SK-N-SH (cell line): ENCODE data around the gene YAP1.

Experiments used
- CTCF ChIP-seq: fragments of 200-600 bp; sonication (generic); IDR thresholded peaks from 2 replicates; pipeline ENCODE4 v1.6.1; 2017; ENCODE audit warnings: antibody characterized with exemption, mild to moderate bottlenecking, moderate library complexity
- EZH2phosphoT487 ChIP-seq: fragments of 200-600 bp; sonication (generic); IDR thresholded peaks from 2 replicates; pipeline ENCODE4 v1.6.1; 2017; ENCODE audit warnings: low read depth, mixed run types, mild to moderate bottlenecking, antibody characterized with exemption, moderate library complexity, borderline replicate concordance
- FOXM1 ChIP-seq: IDR thresholded peaks from 2 replicates; pipeline ENCODE4 v1.4.0; 2012; ENCODE audit warnings: low read depth, mild to moderate bottlenecking
- MAX ChIP-seq: IDR thresholded peaks from 2 replicates; pipeline ENCODE4 v1.4.0; 2012; ENCODE audit warnings: low read depth
- POLR2AphosphoS5 ChIP-seq: IDR thresholded peaks from 2 replicates; pipeline ENCODE4 v1.6.1; 2012; ENCODE audit warnings: low read depth, low read length
- RFX5 ChIP-seq: IDR thresholded peaks from 2 replicates; pipeline ENCODE4 v1.6.1; 2012; ENCODE audit warnings: mild to moderate bottlenecking, improper control_type of control experiment, low read length
- SIN3A ChIP-seq: IDR thresholded peaks from 2 replicates; pipeline ENCODE4 v1.6.1; 2012; ENCODE audit warnings: low read depth, mild to moderate bottlenecking, low read length, moderate library complexity, borderline replicate concordance
- USF2 ChIP-seq: fragments of 150-350 bp; IDR thresholded peaks from 2 replicates; pipeline ENCODE4 v1.6.1; 2017; ENCODE audit warnings: antibody characterized with exemption, low read length, low read depth, borderline replicate concordance
- TF ChIP-seq, protein P1 (sequence below): IDR thresholded peaks from 2 replicates; pipeline ENCODE4 v1.6.1; 2012; ENCODE audit warnings: mild to moderate bottlenecking, low read depth, low read length, moderate library complexity

DNA sequence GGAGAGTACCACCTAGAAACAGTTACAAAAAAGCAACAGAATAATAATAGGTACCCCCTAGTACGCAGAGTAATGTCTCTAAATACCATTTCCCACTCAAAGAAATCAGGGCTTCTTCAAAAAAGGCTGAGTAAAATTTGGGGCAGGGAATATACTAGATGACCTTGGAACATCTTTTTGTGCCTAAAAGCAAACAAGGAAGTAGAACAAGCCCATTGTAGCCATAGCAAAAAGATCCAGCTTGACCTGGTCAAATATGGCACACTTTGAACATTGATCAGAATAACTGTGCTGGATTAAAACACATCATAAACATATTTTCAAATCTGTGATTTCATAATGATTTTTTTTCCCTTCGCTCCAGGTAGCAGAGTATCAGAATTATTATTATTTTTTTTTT is 91.5 kb downstream of the YAP1 start:
- no peak for TF ChIP-seq CTCF
- no peak for TF ChIP-seq FOXM1
- no peak for TF ChIP-seq EZH2phosphoT487
- TF ChIP-seq USF2, result no peak
- TF ChIP-seq MAX, result no peak
- TF ChIP-seq, protein P1, sequence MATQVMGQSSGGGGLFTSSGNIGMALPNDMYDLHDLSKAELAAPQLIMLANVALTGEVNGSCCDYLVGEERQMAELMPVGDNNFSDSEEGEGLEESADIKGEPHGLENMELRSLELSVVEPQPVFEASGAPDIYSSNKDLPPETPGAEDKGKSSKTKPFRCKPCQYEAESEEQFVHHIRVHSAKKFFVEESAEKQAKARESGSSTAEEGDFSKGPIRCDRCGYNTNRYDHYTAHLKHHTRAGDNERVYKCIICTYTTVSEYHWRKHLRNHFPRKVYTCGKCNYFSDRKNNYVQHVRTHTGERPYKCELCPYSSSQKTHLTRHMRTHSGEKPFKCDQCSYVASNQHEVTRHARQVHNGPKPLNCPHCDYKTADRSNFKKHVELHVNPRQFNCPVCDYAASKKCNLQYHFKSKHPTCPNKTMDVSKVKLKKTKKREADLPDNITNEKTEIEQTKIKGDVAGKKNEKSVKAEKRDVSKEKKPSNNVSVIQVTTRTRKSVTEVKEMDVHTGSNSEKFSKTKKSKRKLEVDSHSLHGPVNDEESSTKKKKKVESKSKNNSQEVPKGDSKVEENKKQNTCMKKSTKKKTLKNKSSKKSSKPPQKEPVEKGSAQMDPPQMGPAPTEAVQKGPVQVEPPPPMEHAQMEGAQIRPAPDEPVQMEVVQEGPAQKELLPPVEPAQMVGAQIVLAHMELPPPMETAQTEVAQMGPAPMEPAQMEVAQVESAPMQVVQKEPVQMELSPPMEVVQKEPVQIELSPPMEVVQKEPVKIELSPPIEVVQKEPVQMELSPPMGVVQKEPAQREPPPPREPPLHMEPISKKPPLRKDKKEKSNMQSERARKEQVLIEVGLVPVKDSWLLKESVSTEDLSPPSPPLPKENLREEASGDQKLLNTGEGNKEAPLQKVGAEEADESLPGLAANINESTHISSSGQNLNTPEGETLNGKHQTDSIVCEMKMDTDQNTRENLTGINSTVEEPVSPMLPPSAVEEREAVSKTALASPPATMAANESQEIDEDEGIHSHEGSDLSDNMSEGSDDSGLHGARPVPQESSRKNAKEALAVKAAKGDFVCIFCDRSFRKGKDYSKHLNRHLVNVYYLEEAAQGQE, result no peak
- TF ChIP-seq POLR2AphosphoS5, result no peak
- no peak for TF ChIP-seq RFX5
- no peak for TF ChIP-seq SIN3A
